ENCODE results near the gene CCDC121. TPM values are rescaled to one million over a fixed set of nuclear protein-coding genes. Genes with fewer than 3 reads are reported as not detected.

Gene CCDC121
- total and polyA plus RNA-seq, 10 of the 15 experiments (the other 5 are each of a cell fraction or from before 2014, with no cell fraction given), result 0.34 to 1.2 (median 0.63) TPM

- TF ChIP-seq HSF1 (IDR thresholded peaks at IDR 0.05; ENCODE audit: low read depth, low read length) (peak; percentile 60; the same call in 1 of the 2 replicates), JUNB (IDR thresholded peaks at IDR 0.05) (no peak; the same call in 1 of the 2 replicates), E4F1 (IDR thresholded peaks at IDR 0.05; ENCODE audit: borderline replicate concordance, partially characterized antibody) (peak; percentile 49), SUPT20H (IDR thresholded peaks at IDR 0.05; ENCODE audit: borderline replicate concordance, control insufficient read depth, low read depth, low read length) (no peak), HCFC1 (IDR thresholded peaks at IDR 0.05; ENCODE audit: low read length) (peak; percentile 81), TARDBP (IDR thresholded peaks at IDR 0.05; ENCODE audit: borderline replicate concordance) (peak; percentile 41; the same call in 1 of the 2 replicates), FOS (IDR thresholded peaks at IDR 0.05; ENCODE audit: borderline replicate concordance, extremely low read depth, insufficient read length) (no peak), NFYB (IDR thresholded peaks at IDR 0.05; ENCODE audit: insufficient read depth, low read depth, low read length) (0 out of 2 replicates have a peak, but pooled peaks have one; percentile 14), FOXK2 (IDR thresholded peaks at IDR 0.05) (peak; percentile 86), TCF7 (IDR thresholded peaks at IDR 0.05; ENCODE audit: borderline replicate concordance) (peak; percentile 67; the same call in 1 of the 2 replicates), CBFB (IDR thresholded peaks at IDR 0.05; ENCODE audit: low read depth) (peak; percentile 62; the same call in 1 of the 2 replicates), RELB (IDR thresholded peaks at IDR 0.05; ENCODE audit: low read depth) (peak; percentile 100), POLR2AphosphoS2 (IDR thresholded peaks at IDR 0.05; ENCODE audit: low read depth, low read length) (peak; percentile 80), HDAC6 (IDR thresholded peaks at IDR 0.05; ENCODE audit: unreplicated experiment) (no peak), EGR1 (IDR thresholded peaks at IDR 0.05; ENCODE audit: borderline replicate concordance in 1 of 2, low read depth in 2 of 2, low read length in 2 of 2) (peak; percentile 44; a peak in 2 of 3 replicates), KDM1A (IDR thresholded peaks at IDR 0.05; ENCODE audit: borderline replicate concordance) (no peak)
- TF ChIP-seq, protein P1, sequence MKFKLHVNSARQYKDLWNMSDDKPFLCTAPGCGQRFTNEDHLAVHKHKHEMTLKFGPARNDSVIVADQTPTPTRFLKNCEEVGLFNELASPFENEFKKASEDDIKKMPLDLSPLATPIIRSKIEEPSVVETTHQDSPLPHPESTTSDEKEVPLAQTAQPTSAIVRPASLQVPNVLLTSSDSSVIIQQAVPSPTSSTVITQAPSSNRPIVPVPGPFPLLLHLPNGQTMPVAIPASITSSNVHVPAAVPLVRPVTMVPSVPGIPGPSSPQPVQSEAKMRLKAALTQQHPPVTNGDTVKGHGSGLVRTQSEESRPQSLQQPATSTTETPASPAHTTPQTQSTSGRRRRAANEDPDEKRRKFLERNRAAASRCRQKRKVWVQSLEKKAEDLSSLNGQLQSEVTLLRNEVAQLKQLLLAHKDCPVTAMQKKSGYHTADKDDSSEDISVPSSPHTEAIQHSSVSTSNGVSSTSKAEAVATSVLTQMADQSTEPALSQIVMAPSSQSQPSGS (IDR thresholded peaks at IDR 0.05; ENCODE audit: low read length), result 0 out of 2 replicates have a peak, but pooled peaks have one; percentile 83
These were observed 34.7 kb upstream of the CCDC121 start, which contains the start of the genes SLC4A1AP and SUPT7L (continued) for GRCh38 chr2:27663285-27664153.

All from GM12878 (cell line).